Right cardiac atrium (tissue), 5 donors: ENCODE results near the gene CT47C1. TPM values are rescaled to one million over a fixed set of nuclear protein-coding genes. Genes with fewer than 3 reads are reported as not detected.

Experiments
- ATAC-seq, 2 donors: fragments of 200-7000 bp; cut with Tn5 transposase; one replicate each; pipeline versions ENCODE4 v1.8.0 to v1.9.1; 2020; ENCODE audit warnings: moderate library complexity in 2 of 2, mild to moderate bottlenecking in 1 of 2
- DNase-seq, 3 donors: peaks; one replicate each; pipeline ENCODE4 v3.0.0-alpha.2; 2020
- H3K27ac ChIP-seq: one replicate; pipeline ENCODE4 v1.5.1; 2013; ENCODE audit warnings: mild to moderate bottlenecking, low read length, control low read depth, moderate library complexity
- H3K27me3 ChIP-seq: one replicate; pipeline ENCODE4 v1.6.1; 2013; ENCODE audit not compliant: control insufficient read depth, insufficient read depth
- H3K4me1 ChIP-seq: one replicate; pipeline ENCODE4 v1.6.1; 2013; ENCODE audit warnings: low read length; ENCODE audit not compliant: control insufficient read depth, insufficient read depth
- H3K4me3 ChIP-seq: one replicate; pipeline ENCODE4 v1.5.1; 2013; ENCODE audit warnings: low read length, control low read depth
- H3K9me3 ChIP-seq: one replicate; pipeline ENCODE4 v1.6.1; 2013; ENCODE audit warnings: low read length; ENCODE audit not compliant: control insufficient read depth
- WGBS: extraction: QIAGEN DNeasy Blood & Tissue Kit; methylation state at CpG from one replicate; pipeline ENCODE4 v1.1.7; 2013; 5-methylcytosine and 5-hydroxymethylcytosine counted together
- intact Hi-C, 4 donors: fragments of 100-400 bp; cut with DNase I; formaldehyde crosslinking; loops; one replicate each; pipeline versions ENCODE4 v1.11.0 to v1.14.0; 2022 to 2023
- polyA plus RNA-seq: library from polyadenylated mRNA; stranded (reverse); fragments of 200-250 nt; gene quantifications from one replicate; pipeline ENCODE4 v1.2.3, GENCODE V29; 2013
- total RNA-seq, 4 donors: library from RNA; stranded (reverse); fragmentation: NEBNext Ultra II Directional; extraction: Animal tissue kit (Norgen Biotek cat#: 25700); gene quantifications; one replicate each; pipeline ENCODE4 v1.2.1, GENCODE V29; 2021
- donor health status: healthy with polysubstance abuse.
- donor health status: DM: no; HTN: yes; CAD: no.
- donor health status: DM: no; HTN: no; CAD: no.
- donor health status: DM: no; HTN: yes; CAD: no; lungs with severe emphysema.
- donor health status: DM: yes; HTN: yes; CAD: no.

The CT47C1 gene
- total and polyA plus RNA-seq, 5 donors: not detected

DNA sequence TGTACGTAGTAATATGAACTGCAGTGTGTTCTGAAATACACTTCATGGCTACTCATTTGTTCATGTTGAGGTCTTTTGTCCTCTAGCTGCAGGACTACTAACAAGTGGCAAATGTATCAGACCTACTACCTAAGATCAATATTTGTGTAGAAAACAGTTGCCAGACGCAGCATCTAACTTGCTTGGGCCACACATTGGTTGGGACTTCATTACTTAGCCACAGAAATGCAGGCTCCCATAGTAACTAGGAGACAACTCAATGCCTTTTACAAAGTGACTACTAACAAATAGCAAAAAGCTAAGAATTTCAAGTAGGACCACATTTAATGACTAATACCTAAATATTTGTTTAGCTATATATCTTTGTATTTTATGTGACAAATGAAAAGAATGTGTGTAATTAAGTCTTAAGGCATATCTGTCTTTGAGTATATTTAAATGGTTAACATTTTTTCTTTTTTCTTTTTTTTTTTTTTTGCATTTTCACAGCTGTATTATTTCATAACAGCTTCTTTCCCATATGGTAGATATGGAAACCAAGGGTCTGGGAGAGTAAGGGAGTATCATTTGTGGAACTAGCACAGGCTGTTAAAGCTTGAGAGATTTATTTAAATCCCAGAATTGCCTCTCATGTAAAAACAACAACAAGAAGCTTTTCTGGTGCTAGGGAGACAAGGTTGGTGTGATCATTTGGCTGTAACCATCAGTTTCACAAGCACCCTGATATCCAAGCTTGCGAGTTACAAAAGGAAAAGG is 2.7 kb downstream of the CT47C1 start:
- H3K4me1 ChIP-seq: no peaks in the 10 kb centered on the region
- DNase-seq: no peak
- no peaks in the 10 kb centered on the region for H3K27me3 ChIP-seq
- no peaks in the 10 kb centered on the region for H3K9me3 ChIP-seq
- intact Hi-C loops: no loop called here
- no peak overlapping the region for H3K4me3 ChIP-seq
- no peak overlapping the region for H3K27ac ChIP-seq
- WGBS: 83% methylated on average over 3 of the region's 3 CpGs
- no peak for ATAC-seq

- Histone ChIP-seq H3K9me3 (no peaks in the 10 kb centered on the region), H3K27ac (no peak overlapping the region), H3K4me1 (no peaks in the 10 kb centered on the region), H3K4me3 (no peak overlapping the region), H3K27me3 (no peaks in the 10 kb centered on the region)
- DNase-seq (no peak), ATAC-seq (no peak)
- 82% methylated on average over 1 of the region's 1 CpG for WGBS
- intact Hi-C loops: no loop called here
Observed at GRCh38 chrX:119082278-119082677, 9.5 kb downstream of the CT47C1 start.

- 88% methylated on average over 3 of the region's 3 CpGs for WGBS
- Histone ChIP-seq H3K4me3 (no peak overlapping the region), H3K4me1 (no peaks in the 10 kb centered on the region), H3K9me3 (no peaks in the 10 kb centered on the region), H3K27me3 (no peaks in the 10 kb centered on the region), H3K27ac (no peak overlapping the region)
- intact Hi-C loops: no loop called here
- ATAC-seq: no peak
- DNase-seq: no peak
Observed at GRCh38 chrX:119084766-119085165, 12.0 kb downstream of the CT47C1 start.

DNA sequence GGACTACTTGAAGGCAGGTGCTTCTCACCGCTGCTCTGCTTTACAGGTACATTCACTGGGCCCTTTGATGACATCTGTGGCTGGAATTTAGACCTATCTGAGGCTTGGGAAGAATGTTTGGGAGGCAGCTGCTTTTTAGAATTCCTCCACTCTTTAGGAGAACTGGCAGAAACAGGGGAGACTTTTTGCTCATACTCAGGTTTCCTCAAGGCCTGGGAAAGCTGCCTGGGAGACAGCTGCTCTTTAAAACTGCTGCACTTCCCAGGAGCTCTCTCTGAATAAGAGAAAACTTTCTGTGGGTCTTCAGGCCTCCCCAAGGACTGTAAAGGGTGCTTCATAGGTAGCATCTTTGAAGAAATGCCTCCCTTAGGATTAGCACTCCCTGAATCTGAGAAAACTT is 14.3 kb downstream of the CT47C1 start:
- no peak for ATAC-seq

GRCh38 chrX:119089619-119090018 is 16.8 kb downstream of the CT47C1 start:
- DNase-seq (no peak), ATAC-seq (no peak)
- WGBS: 97% methylated on average over 1 of the region's 1 CpG
- no peaks in the 10 kb centered on the region for H3K27me3 ChIP-seq
- H3K27ac ChIP-seq: no peak overlapping the region
- H3K4me3 ChIP-seq: no peak overlapping the region
- no peaks in the 10 kb centered on the region for H3K4me1 ChIP-seq
- no peaks in the 10 kb centered on the region for H3K9me3 ChIP-seq
- intact Hi-C loops: no loop called here

More for the DNA sequence above, 14.3 kb downstream of the CT47C1 start:
- intact Hi-C loops: no loop called here
- WGBS: 89% methylated on average over 1 of the region's 1 CpG
- Histone ChIP-seq H3K9me3 (no peaks in the 10 kb centered on the region), H3K27me3 (no peaks in the 10 kb centered on the region), H3K27ac (no peak overlapping the region), H3K4me3 (no peak overlapping the region), H3K4me1 (no peaks in the 10 kb centered on the region)
- no peak for DNase-seq

GRCh38 chrX:119090627-119091026 is 17.8 kb downstream of the CT47C1 start:
- 74% methylated on average over 1 of the region's 1 CpG for WGBS

GRCh38 chrX:119093991-119094735 is 21.4 kb downstream of the CT47C1 start:
- 85% methylated on average over 7 of the region's 7 CpGs for WGBS

More at GRCh38 chrX:119090627-119091026, 17.8 kb downstream of the CT47C1 start:
- intact Hi-C loops: no loop called here
- ATAC-seq (no peak), DNase-seq (no peak)
- H3K4me3 ChIP-seq: no peak overlapping the region
- H3K27ac ChIP-seq: no peak overlapping the region
- H3K9me3 ChIP-seq: no peaks in the 10 kb centered on the region
- no peaks in the 10 kb centered on the region for H3K4me1 ChIP-seq
- no peaks in the 10 kb centered on the region for H3K27me3 ChIP-seq

GRCh38 chrX:119094819-119095218 is 22.0 kb downstream of the CT47C1 start:
- intact Hi-C loops: no loop called here
- Histone ChIP-seq H3K27ac (no peak overlapping the region), H3K4me1 (no peaks in the 10 kb centered on the region), H3K27me3 (no peaks in the 10 kb centered on the region), H3K9me3 (no peaks in the 10 kb centered on the region), H3K4me3 (no peak overlapping the region)
- WGBS: 81% methylated on average over 3 of the region's 3 CpGs
- ATAC-seq: no peak
- no peak for DNase-seq

More at GRCh38 chrX:119093991-119094735, 21.4 kb downstream of the CT47C1 start:
- Histone ChIP-seq H3K9me3 (no peaks in the 10 kb centered on the region), H3K4me3 (no peak overlapping the region), H3K4me1 (no peaks in the 10 kb centered on the region), H3K27ac (no peak overlapping the region), H3K27me3 (no peaks in the 10 kb centered on the region)
- no peak for ATAC-seq
- DNase-seq: no peak
- intact Hi-C loops: no loop called here

- Histone ChIP-seq H3K4me1 (no peaks in the 10 kb centered on the region), H3K27ac (no peak overlapping the region), H3K27me3 (no peaks in the 10 kb centered on the region), H3K9me3 (no peaks in the 10 kb centered on the region), H3K4me3 (no peak overlapping the region)
- intact Hi-C loops: no loop called here
- no peak for ATAC-seq
- DNase-seq: no peak
Observed at GRCh38 chrX:119095936-119096335, 23.1 kb downstream of the CT47C1 start.

DNA sequence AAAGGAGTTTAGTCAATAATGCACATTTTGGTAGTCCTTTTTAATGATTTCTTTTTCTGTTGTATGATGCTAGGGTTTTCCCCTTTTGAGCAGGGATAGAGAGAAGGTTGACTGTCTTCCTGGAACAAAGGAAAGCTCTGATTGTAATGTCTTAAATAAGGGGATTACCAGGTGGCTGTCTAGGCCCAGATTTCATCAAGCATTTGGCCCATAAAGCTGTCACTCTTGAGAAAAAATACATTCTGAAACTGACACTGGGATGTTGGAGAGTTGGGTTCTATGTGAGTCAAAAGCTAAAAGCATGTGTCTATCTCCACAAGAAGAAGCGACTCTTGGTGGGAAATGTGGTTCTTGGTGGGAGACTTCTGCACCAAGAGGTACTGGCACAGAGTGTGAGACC is 28.4 kb downstream of the CT47C1 start:
- no peak overlapping the region for H3K4me3 ChIP-seq
- no peak for DNase-seq
- no peaks in the 10 kb centered on the region for H3K27me3 ChIP-seq
- no peaks in the 10 kb centered on the region for H3K4me1 ChIP-seq
- no peaks in the 10 kb centered on the region for H3K9me3 ChIP-seq
- intact Hi-C loops: no loop called here
- no peak overlapping the region for H3K27ac ChIP-seq
- ATAC-seq: no peak
- WGBS: 86% methylated on average over 1 of the region's 1 CpG

DNA sequence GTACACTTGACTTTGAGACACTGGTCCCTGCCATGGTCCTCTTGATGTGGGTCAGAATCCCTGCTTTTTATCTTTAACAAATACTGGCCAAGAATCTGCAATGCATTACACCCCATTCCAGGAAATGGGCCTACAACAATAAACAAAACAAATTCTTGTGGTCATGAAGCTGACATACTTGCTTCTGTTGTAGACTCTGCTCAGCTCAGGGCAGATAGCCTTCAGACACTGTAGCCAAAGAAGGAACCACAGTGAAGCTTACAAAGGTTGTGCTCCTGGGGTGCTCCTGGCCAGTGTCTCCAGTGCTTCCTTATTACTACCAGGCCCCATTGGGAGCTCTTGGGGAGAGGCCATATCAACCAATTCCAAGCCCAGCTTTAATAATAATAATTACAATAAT is 33.0 kb downstream of the CT47C1 start:
- H3K27me3 ChIP-seq: no peaks in the 10 kb centered on the region
- intact Hi-C loops: no loop called here
- no peaks in the 10 kb centered on the region for H3K4me1 ChIP-seq
- H3K4me3 ChIP-seq: no peak overlapping the region
- H3K27ac ChIP-seq: no peak overlapping the region
- H3K9me3 ChIP-seq: no peaks in the 10 kb centered on the region
- DNase-seq: no peak
- no peak for ATAC-seq
